ENCODE data around the gene LRRFIP1. TPM values are rescaled to one million over a fixed set of nuclear protein-coding genes. Genes with fewer than 3 reads are reported as not detected.

The LRRFIP1 gene
- total and polyA plus RNA-seq, 10 of the 15 experiments (the other 5 are each of a cell fraction or from before 2014, with no cell fraction given): 36.2 to 120 (median 74.3) TPM

GRCh38 chr2:237700512-237701032, 73.2 kb downstream of the LRRFIP1 start (continued):
- TF ChIP-seq JUNB (IDR thresholded peaks at IDR 0.05) (0 out of 2 replicates have a peak, but pooled peaks have one; percentile 13), E4F1 (IDR thresholded peaks at IDR 0.05; ENCODE audit: borderline replicate concordance, partially characterized antibody) (no peak), IRF4 (IDR thresholded peaks at IDR 0.05; ENCODE audit: low read depth, low read length) (no peak), CBFB (IDR thresholded peaks at IDR 0.05; ENCODE audit: low read depth) (no peak), CBX5 (IDR thresholded peaks at IDR 0.05; ENCODE audit: low read depth) (no peak)
- TF ChIP-seq, protein P1, sequence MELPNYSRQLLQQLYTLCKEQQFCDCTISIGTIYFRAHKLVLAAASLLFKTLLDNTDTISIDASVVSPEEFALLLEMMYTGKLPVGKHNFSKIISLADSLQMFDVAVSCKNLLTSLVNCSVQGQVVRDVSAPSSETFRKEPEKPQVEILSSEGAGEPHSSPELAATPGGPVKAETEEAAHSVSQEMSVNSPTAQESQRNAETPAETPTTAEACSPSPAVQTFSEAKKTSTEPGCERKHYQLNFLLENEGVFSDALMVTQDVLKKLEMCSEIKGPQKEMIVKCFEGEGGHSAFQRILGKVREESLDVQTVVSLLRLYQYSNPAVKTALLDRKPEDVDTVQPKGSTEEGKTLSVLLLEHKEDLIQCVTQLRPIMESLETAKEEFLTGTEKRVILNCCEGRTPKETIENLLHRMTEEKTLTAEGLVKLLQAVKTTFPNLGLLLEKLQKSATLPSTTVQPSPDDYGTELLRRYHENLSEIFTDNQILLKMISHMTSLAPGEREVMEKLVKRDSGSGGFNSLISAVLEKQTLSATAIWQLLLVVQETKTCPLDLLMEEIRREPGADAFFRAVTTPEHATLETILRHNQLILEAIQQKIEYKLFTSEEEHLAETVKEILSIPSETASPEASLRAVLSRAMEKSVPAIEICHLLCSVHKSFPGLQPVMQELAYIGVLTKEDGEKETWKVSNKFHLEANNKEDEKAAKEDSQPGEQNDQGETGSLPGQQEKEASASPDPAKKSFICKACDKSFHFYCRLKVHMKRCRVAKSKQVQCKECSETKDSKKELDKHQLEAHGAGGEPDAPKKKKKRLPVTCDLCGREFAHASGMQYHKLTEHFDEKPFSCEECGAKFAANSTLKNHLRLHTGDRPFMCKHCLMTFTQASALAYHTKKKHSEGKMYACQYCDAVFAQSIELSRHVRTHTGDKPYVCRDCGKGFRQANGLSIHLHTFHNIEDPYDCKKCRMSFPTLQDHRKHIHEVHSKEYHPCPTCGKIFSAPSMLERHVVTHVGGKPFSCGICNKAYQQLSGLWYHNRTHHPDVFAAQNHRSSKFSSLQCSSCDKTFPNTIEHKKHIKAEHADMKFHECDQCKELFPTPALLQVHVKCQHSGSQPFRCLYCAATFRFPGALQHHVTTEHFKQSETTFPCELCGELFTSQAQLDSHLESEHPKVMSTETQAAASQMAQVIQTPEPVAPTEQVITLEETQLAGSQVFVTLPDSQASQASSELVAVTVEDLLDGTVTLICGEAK (IDR thresholded peaks at IDR 0.05; ENCODE audit: borderline replicate concordance): no peak

Data from GM12878 (cell line).